ENCODE measurements around the gene EIF5AL1.
"Not testable (repeated sequence)": the region's sequence is repeated elsewhere in the genome, so short reads cannot be mapped to it uniquely, and the experiment has no call there.

Gene EIF5AL1

GRCh38 chr10:79488336-79488735 is 24.0 kb upstream of the EIF5AL1 start:
- DNase-seq, result no peak

- DNase-seq, result no peak
Measured at GRCh38 chr10:79488870-79489269, 23.5 kb upstream of the EIF5AL1 start.

GRCh38 chr10:79490400-79491142 is 21.8 kb upstream of the EIF5AL1 start:
- no peak for DNase-seq

- no peak for DNase-seq
Measured at GRCh38 chr10:79491143-79491835, 21.0 kb upstream of the EIF5AL1 start.

- DNase-seq, result no peak
Measured at GRCh38 chr10:79492256-79492655, 20.1 kb upstream of the EIF5AL1 start.

- DNase-seq, result no peak
Measured at GRCh38 chr10:79492839-79493238, 19.5 kb upstream of the EIF5AL1 start.

GRCh38 chr10:79493806-79494205 is 18.5 kb upstream of the EIF5AL1 start:
- DNase-seq, result no peak

GRCh38 chr10:79494871-79495705 is 17.2 kb upstream of the EIF5AL1 start:
- DNase-seq, result no peak

GRCh38 chr10:79495791-79496190 is 16.5 kb upstream of the EIF5AL1 start:
- no peak for DNase-seq

GRCh38 chr10:79496896-79497295 is 15.4 kb upstream of the EIF5AL1 start:
- no peak for DNase-seq

- DNase-seq, result no peak
Measured at GRCh38 chr10:79498291-79498829, 14.0 kb upstream of the EIF5AL1 start.

- DNase-seq, result no peak
Measured at GRCh38 chr10:79502561-79503309, 9.6 kb upstream of the EIF5AL1 start.

- not testable (repeated sequence) for DNase-seq
Measured at GRCh38 chr10:79503787-79504186, 8.5 kb upstream of the EIF5AL1 start.

GRCh38 chr10:79504483-79504882 is 7.8 kb upstream of the EIF5AL1 start:
- DNase-seq, result not testable (repeated sequence)

- not testable (repeated sequence) for DNase-seq
Measured at GRCh38 chr10:79505328-79505727, 7.0 kb upstream of the EIF5AL1 start.

GRCh38 chr10:79505829-79506228 is 6.5 kb upstream of the EIF5AL1 start:
- no peak for DNase-seq

- no peak for DNase-seq
Measured at GRCh38 chr10:79507440-79508167, 4.7 kb upstream of the EIF5AL1 start.

- DNase-seq, result not testable (repeated sequence)
Measured at GRCh38 chr10:79508245-79508644, 4.1 kb upstream of the EIF5AL1 start.

GRCh38 chr10:79509306-79509933 is 2.9 kb upstream of the EIF5AL1 start:
- DNase-seq, result not testable (repeated sequence)

- not testable (repeated sequence) for DNase-seq
Measured at GRCh38 chr10:79509934-79510508, 2.3 kb upstream of the EIF5AL1 start.
